Keratinocyte (primary cell): ENCODE data around the gene GRAMD1A.

Experiments used
- EZH2 ChIP-seq: IDR thresholded peaks from one replicate; pipeline ENCODE4 v1.6.1; 2012; ENCODE audit warnings: inconsistent platforms, mild to moderate bottlenecking, low read length, moderate library complexity
- TF ChIP-seq, protein P1 (sequence below), 3 experiments: IDR thresholded peaks in 1 of 3; conservative IDR thresholded peaks in 1 of 3; optimal IDR thresholded peaks in 1 of 3; 2 replicates in 2 of 3; 3 replicates in 1 of 3; pipeline versions ENCODE3 to v1.5.1; 2011; ENCODE audit warnings: low read length in 3 of 3, mild to moderate bottlenecking in 3 of 3, moderate library complexity in 2 of 3, control low read depth in 1 of 3, inconsistent platforms in 1 of 3; ENCODE audit not compliant: insufficient read depth in 2 of 3; ENCODE audit errors: extremely low read depth in 1 of 3

DNA sequence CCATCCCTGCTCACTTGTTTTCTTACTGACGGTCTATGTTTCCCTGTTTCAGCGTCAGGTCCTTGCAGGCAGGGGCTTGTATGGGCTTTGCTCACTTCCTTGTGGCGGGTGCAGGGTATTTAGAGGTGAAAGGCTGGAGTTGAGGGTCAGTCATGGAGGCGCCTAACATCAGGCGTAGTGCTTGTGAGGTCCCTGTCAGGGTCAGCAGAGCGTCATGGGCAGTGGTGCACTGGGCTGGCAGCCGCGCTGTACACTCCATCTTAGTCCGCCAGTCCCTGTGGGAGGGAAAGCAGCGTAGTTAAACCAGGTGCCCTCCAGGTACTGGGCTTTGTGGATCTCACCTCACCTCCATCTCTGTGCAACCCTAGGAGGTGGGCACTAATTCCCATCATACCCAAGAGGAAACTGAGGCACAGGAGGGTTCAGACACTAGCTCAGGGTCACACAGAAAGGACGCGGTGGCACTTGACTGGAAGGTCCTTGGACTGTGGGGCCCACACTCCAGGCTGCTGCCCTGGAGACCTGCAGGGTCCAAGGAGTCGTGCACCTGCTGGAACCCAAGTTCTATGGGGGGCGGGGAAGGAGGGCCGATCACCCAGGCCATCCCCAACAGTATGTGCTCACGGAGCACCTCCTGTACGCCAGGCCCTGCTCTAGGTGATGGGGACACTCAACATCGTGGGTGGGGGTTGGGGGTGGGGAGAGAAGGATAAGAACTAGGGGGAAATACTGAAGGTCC lies 4.6 kb downstream of the GRAMD1A start:
- TF ChIP-seq, protein P1, sequence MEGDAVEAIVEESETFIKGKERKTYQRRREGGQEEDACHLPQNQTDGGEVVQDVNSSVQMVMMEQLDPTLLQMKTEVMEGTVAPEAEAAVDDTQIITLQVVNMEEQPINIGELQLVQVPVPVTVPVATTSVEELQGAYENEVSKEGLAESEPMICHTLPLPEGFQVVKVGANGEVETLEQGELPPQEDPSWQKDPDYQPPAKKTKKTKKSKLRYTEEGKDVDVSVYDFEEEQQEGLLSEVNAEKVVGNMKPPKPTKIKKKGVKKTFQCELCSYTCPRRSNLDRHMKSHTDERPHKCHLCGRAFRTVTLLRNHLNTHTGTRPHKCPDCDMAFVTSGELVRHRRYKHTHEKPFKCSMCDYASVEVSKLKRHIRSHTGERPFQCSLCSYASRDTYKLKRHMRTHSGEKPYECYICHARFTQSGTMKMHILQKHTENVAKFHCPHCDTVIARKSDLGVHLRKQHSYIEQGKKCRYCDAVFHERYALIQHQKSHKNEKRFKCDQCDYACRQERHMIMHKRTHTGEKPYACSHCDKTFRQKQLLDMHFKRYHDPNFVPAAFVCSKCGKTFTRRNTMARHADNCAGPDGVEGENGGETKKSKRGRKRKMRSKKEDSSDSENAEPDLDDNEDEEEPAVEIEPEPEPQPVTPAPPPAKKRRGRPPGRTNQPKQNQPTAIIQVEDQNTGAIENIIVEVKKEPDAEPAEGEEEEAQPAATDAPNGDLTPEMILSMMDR (optimal IDR thresholded peaks at IDR 0.05 in 1 of 3, IDR thresholded peaks at IDR 0.05 in 1 of 3, conservative IDR thresholded peaks at IDR 0.05 in 1 of 3; ENCODE audit: extremely low read depth in 1 of 3, insufficient read depth in 2 of 3, low read length in 3 of 3): no peak
- no peak for TF ChIP-seq EZH2
